HEK293T (cell line): Measurements from ENCODE around the gene ANXA8.
"Not testable (repeated sequence)": the region's sequence is repeated elsewhere in the genome, so short reads cannot be mapped to it uniquely, and the experiment has no call there.

Source experiments
- ARNT ChIP-seq: fragments of 450-650 bp; IDR thresholded peaks from 2 replicates; pipeline ENCODE4 v1.6.1; 2017; ENCODE audit warnings: mild to moderate bottlenecking
- SUZ12 ChIP-seq: fragments of 450-650 bp; IDR thresholded peaks from 2 replicates; pipeline ENCODE4 v1.6.1; 2016; ENCODE audit warnings: mild to moderate bottlenecking

GRCh38 chr10:47461261-47461687, 22.6 kb downstream of the ANXA8 start:
- not testable (repeated sequence) for TF ChIP-seq ARNT, SUZ12
